Measurements from ENCODE around the gene NPHP4. TPM values are rescaled to one million over a fixed set of nuclear protein-coding genes. Genes with fewer than 3 reads are reported as not detected.

NPHP4 gene
- total and polyA plus RNA-seq, 9 of the 15 experiments (the other 6 are each of a cell fraction or from before 2014, with no cell fraction given), result 0.52 to 26.2 (median 6.7) TPM

- no peak for TF ChIP-seq ZNF609 (CRISPR knock-in tag; IDR thresholded peaks at IDR 0.05; ENCODE audit: borderline replicate concordance)
Observed at GRCh38 chr1:5822726-5823125, 169.5 kb downstream of the NPHP4 start (continued).

- in situ Hi-C loops (cut with MboI) (no loop called here), intact Hi-C loops (cut with micrococcal nuclease) (no loop called here)
- no peaks in the 10 kb centered on the region for H3K79me2 ChIP-seq (ENCODE audit: control insufficient read depth, insufficient read depth, low read length)
- H3K27ac ChIP-seq (ENCODE audit: extremely low read depth, low read depth, low read length), result no peak overlapping the region
- TF ChIP-seq NR2C2 (CRISPR knock-in tag; IDR thresholded peaks at IDR 0.05) (no peak), NR2C2 (tag; IDR thresholded peaks at IDR 0.05) (no peak), ZNF717 (CRISPR knock-in tag; IDR thresholded peaks at IDR 0.05) (no peak), C11orf30 (IDR thresholded peaks at IDR 0.05; ENCODE audit: low read depth) (no peak), ELF4 (CRISPR knock-in tag; IDR thresholded peaks at IDR 0.05) (no peak), CREM (IDR thresholded peaks at IDR 0.05; ENCODE audit: low read depth) (no peak)
- BruUV-seq (replicated peaks), result no TSS peak
- H2AFZ ChIP-seq (ENCODE audit: low read depth, low read length), result no peak overlapping the region
- FAIRE-seq, result no peak
- H3K4me2 ChIP-seq (ENCODE audit: insufficient read depth, low read length), result no peak overlapping the region
- 0 out of 2 replicates have a peak, but pooled peaks cover 10% of the 10 kb centered on the region for H4K20me1 ChIP-seq (replicated peaks; ENCODE audit: control insufficient read depth, insufficient read depth, low read length)
- peaks cover 1% of the 10 kb centered on the region for H3K9me3 ChIP-seq (replicated peaks; ENCODE audit: control insufficient read depth, insufficient read depth, low read depth, low read length)
- CTCF ChIA-PET (ENCODE audit: low intra/inter-chr PET ratio), result no interaction called here
- H3K36me3 ChIP-seq (ENCODE audit: control insufficient read depth, insufficient read depth, low read length), result no peaks in the 10 kb centered on the region
- H3K4me3 ChIP-seq, result no peak overlapping the region
- ATAC-seq, result peak; percentile 25; the same call in 1 of the 3 replicates
- H3K9me1 ChIP-seq (ENCODE audit: control insufficient read depth, insufficient read depth, low read length), result no peaks in the 10 kb centered on the region
- H3K9ac ChIP-seq (ENCODE audit: insufficient read depth in 1 of 2, low read depth in 2 of 2, low read length in 2 of 2), result no peak overlapping the region
- POLR2A ChIA-PET, result no interaction called here
- DNase-seq (ENCODE audit: extremely low read depth in 1 of 4, low spot score in 3 of 4), result no peak
- H3K27me3 ChIP-seq (ENCODE audit: control insufficient read depth in 2 of 2, insufficient read depth in 2 of 2, low read length in 2 of 2), result peaks cover 33 to 48% of the 10 kb centered on the region in 2 experiments
- 0% methylated on average over 5 of the region's 5 CpGs for WGBS (ENCODE audit: insufficient coverage, low coverage, missing lambda C conversion rate)
- H3K4me1 ChIP-seq (replicated peaks in 1 of 2; ENCODE audit: control insufficient read depth in 2 of 2, insufficient read depth in 2 of 2, low read length in 2 of 2), result no peaks in the 10 kb centered on the region
Observed at GRCh38 chr1:5822266-5822665, 170.0 kb downstream of the NPHP4 start.
